ENCODE results near the gene SRP9. TPM values are rescaled to one million over a fixed set of nuclear protein-coding genes. Genes with fewer than 3 reads are reported as not detected.

The SRP9 gene
- total RNA-seq, result 217 and 254 TPM in 2 replicates

- FAIRE-seq, result peak; percentile 43
Observed at GRCh38 chr1:225777583-225778336, at the start of gene SRP9. Gene SRP9, plus strand, starts transcription at chr1:225777826. Its CDS starts 115 bp downstream, at chr1:225777941.

GRCh38 chr1:225731491-225731890, 46.1 kb upstream of the SRP9 start:
- H3K4me3 ChIP-seq (ENCODE audit: low read depth, low read length), result no peak overlapping the region
- DNase-seq (ENCODE audit: low read depth) (no peak), FAIRE-seq (no peak)
- no peak for TF ChIP-seq CTCF (IDR thresholded peaks at IDR 0.05; ENCODE audit: insufficient read depth, low read length, severe bottlenecking)
- H3K27me3 ChIP-seq (ENCODE audit: control insufficient read depth, insufficient read depth, low read length), result no peaks in the 10 kb centered on the region
- no peaks in the 10 kb centered on the region for H3K36me3 ChIP-seq (ENCODE audit: control insufficient read depth, insufficient read depth, low read length)

More at GRCh38 chr1:225777583-225778336, at the start of gene SRP9:
- H3K27me3 ChIP-seq (ENCODE audit: control insufficient read depth, insufficient read depth, low read length), result no peaks in the 10 kb centered on the region
- peak; percentile 95 for DNase-seq (ENCODE audit: low read depth)
- H3K36me3 ChIP-seq (ENCODE audit: control insufficient read depth, insufficient read depth, low read length), result peaks cover 1% of the 10 kb centered on the region
- peak within 1 kb of the TSS; percentile 51 for H3K4me3 ChIP-seq (ENCODE audit: low read depth, low read length)
- peak; percentile 98 for TF ChIP-seq CTCF (IDR thresholded peaks at IDR 0.05; ENCODE audit: insufficient read depth, low read length, severe bottlenecking)

- DNase-seq (ENCODE audit: low read depth), result no peak
- no peak overlapping the region for H3K4me3 ChIP-seq (ENCODE audit: low read depth, low read length)
- TF ChIP-seq CTCF (IDR thresholded peaks at IDR 0.05; ENCODE audit: insufficient read depth, low read length, severe bottlenecking), result no peak
- no peaks in the 10 kb centered on the region for H3K36me3 ChIP-seq (ENCODE audit: control insufficient read depth, insufficient read depth, low read length)
- no peak for FAIRE-seq
- no peaks in the 10 kb centered on the region for H3K27me3 ChIP-seq (ENCODE audit: control insufficient read depth, insufficient read depth, low read length)
Observed at GRCh38 chr1:225733254-225733653, 44.4 kb upstream of the SRP9 start.

- no peak overlapping the region for H3K4me3 ChIP-seq (ENCODE audit: low read depth, low read length)
- no peaks in the 10 kb centered on the region for H3K36me3 ChIP-seq (ENCODE audit: control insufficient read depth, insufficient read depth, low read length)
- FAIRE-seq (no peak), DNase-seq (ENCODE audit: low read depth) (peak; percentile 99)
- H3K27me3 ChIP-seq (ENCODE audit: control insufficient read depth, insufficient read depth, low read length), result no peaks in the 10 kb centered on the region
- TF ChIP-seq CTCF (IDR thresholded peaks at IDR 0.05; ENCODE audit: insufficient read depth, low read length, severe bottlenecking), result peak; percentile 6
Observed at GRCh38 chr1:225735252-225736149, 42.1 kb upstream of the SRP9 start.

GRCh38 chr1:225736437-225737098, 41.1 kb upstream of the SRP9 start:
- peak; percentile 17 for DNase-seq (ENCODE audit: low read depth)
- Histone ChIP-seq H3K4me3 (ENCODE audit: low read depth, low read length) (no peak overlapping the region), H3K27me3 (ENCODE audit: control insufficient read depth, insufficient read depth, low read length) (no peaks in the 10 kb centered on the region), H3K36me3 (ENCODE audit: control insufficient read depth, insufficient read depth, low read length) (no peaks in the 10 kb centered on the region)
- TF ChIP-seq CTCF (IDR thresholded peaks at IDR 0.05; ENCODE audit: insufficient read depth, low read length, severe bottlenecking), result no peak
- FAIRE-seq, result no peak

All from bronchial epithelial cell (primary cell).